Measurements from ENCODE around the gene ETS2. TPM values are rescaled to one million over a fixed set of nuclear protein-coding genes. Genes with fewer than 3 reads are reported as not detected.

ETS2 gene
- total RNA-seq, 1 experiment from 2014 or later = 35.3 TPM

GRCh38 chr21:38858026-38858811 is 52.5 kb downstream of the ETS2 start:
- no peak overlapping the region for H4K8ac ChIP-seq (replicated peaks; ENCODE audit: insufficient read length, low read depth, low read length)
- H3K9me3 ChIP-seq (ENCODE audit: control insufficient read depth, low read depth, low read length) = no peaks in the 10 kb centered on the region
- Mint-ChIP-seq H3K4me1 (peaks cover 0 to 3% of the 10 kb centered on the region in 2 experiments; a peak in 2 of 4 replicates), H3K9me3 (no peaks in the 10 kb centered on the region), H3K27me3 (ENCODE audit: low read depth) (no peaks in the 10 kb centered on the region), H3K36me3 (ENCODE audit: insufficient read depth in 1 of 3, low read depth in 3 of 3) (no peaks in the 10 kb centered on the region), H3K27ac (no peak overlapping the region), H3K4me3 (no peak overlapping the region)
- H2BK120ac ChIP-seq (ENCODE audit: low read depth, low read length, poor library complexity, severe bottlenecking) = no peak overlapping the region
- no peak overlapping the region for H3K9ac ChIP-seq (ENCODE audit: extremely low read depth, insufficient read length, low read length)
- H3K23ac ChIP-seq (ENCODE audit: insufficient read length, low read depth, low read length) = no peak overlapping the region
- H3K4ac ChIP-seq (ENCODE audit: low read depth, low read length) = no peak overlapping the region
- H3K4me1 ChIP-seq (ENCODE audit: insufficient read depth, low read length) = no peaks in the 10 kb centered on the region
- no peak overlapping the region for H2BK5ac ChIP-seq (ENCODE audit: insufficient read length, low read length)
- no peak overlapping the region for H4K5ac ChIP-seq (ENCODE audit: insufficient read length, low read depth, low read length)
- H2BK12ac ChIP-seq (ENCODE audit: insufficient read length, low read depth, low read length) = no peak overlapping the region
- no peak overlapping the region for H3K4me2 ChIP-seq (ENCODE audit: insufficient read depth, insufficient read length, low read length)
- H3T11ph ChIP-seq (ENCODE audit: low read length) = no peak overlapping the region
- no peak overlapping the region for H4K91ac ChIP-seq (ENCODE audit: insufficient read length, low read depth, low read length)
- no peak overlapping the region for H3K56ac ChIP-seq (ENCODE audit: insufficient read length, low read depth, low read length)
- no CpG with 5 or more reads among the region's 8 CpGs for WGBS (ENCODE audit: extremely low coverage, insufficient read length, low lambda C conversion rate)
- H2BK15ac ChIP-seq (ENCODE audit: low read depth, low read length) = no peak overlapping the region
- no peak overlapping the region for H3K14ac ChIP-seq (ENCODE audit: insufficient read depth, low read length)
- no peak for DNase-seq
- no peaks in the 10 kb centered on the region for H3K27me3 ChIP-seq (ENCODE audit: insufficient read depth, low read length)
- no peaks in the 10 kb centered on the region for H3K79me1 ChIP-seq (ENCODE audit: insufficient read depth, low read depth, low read length, poor library complexity, severe bottlenecking)
- no peaks in the 10 kb centered on the region for H3K23me2 ChIP-seq (ENCODE audit: insufficient read length, low read depth, low read length, poor library complexity, severe bottlenecking)
- H4K20me1 ChIP-seq (ENCODE audit: control insufficient read depth, insufficient read depth, insufficient read length) = no peaks in the 10 kb centered on the region
- no peak overlapping the region for H3K27ac ChIP-seq (ENCODE audit: insufficient read length, low read depth, low read length)
- H3K79me2 ChIP-seq (ENCODE audit: insufficient read depth, low read length) = no peaks in the 10 kb centered on the region
- H3K18ac ChIP-seq (ENCODE audit: insufficient read length, low read depth, low read length) = no peak overlapping the region
- no peak overlapping the region for H2AK5ac ChIP-seq (ENCODE audit: insufficient read length, low read length)
- no peak overlapping the region for H2AFZ ChIP-seq (ENCODE audit: low read length)
- no peak for TF ChIP-seq CTCF (conservative IDR thresholded peaks at IDR 0.05)
- no peak overlapping the region for H2BK20ac ChIP-seq (ENCODE audit: low read depth, low read length, poor library complexity, severe bottlenecking)

Data from H9 (cell line).